HepG2 (cell line): ENCODE data around the gene GRID1. TPM values are rescaled to one million over a fixed set of nuclear protein-coding genes. Genes with fewer than 3 reads are reported as not detected.

Source experiments
- DR1 ChIP-seq: sonication (generic); formaldehyde crosslinking; IDR thresholded peaks from 2 replicates; pipeline ENCODE4 v1.8.0; 2021; ENCODE audit warnings: mild to moderate bottlenecking, missing genetic modification reagents, inconsistent platforms
- ETV6 ChIP-seq: sonication (generic); formaldehyde crosslinking; conservative IDR thresholded peaks from 2 replicates; pipeline ENCODE4 v1.4.0; 2020; ENCODE audit warnings: missing genetic modification reagents
- GTF3A ChIP-seq: sonication (generic); formaldehyde crosslinking; conservative IDR thresholded peaks from 2 replicates; pipeline ENCODE4 v1.4.0; 2020; ENCODE audit warnings: mild to moderate bottlenecking, missing genetic modification reagents
- HOXA5 ChIP-seq: sonication (generic); formaldehyde crosslinking; IDR thresholded peaks from 2 replicates; pipeline ENCODE4 v1.4.0; 2020; ENCODE audit warnings: missing genetic modification reagents
- MED13 ChIP-seq: sonication (generic); formaldehyde crosslinking; IDR thresholded peaks from 2 replicates; pipeline ENCODE4 v1.5.0; 2020; ENCODE audit warnings: missing genetic modification reagents
- NFYC ChIP-seq: IDR thresholded peaks from 2 replicates; pipeline ENCODE4 v1.6.1; 2016; ENCODE audit warnings: missing genetic modification reagents, missing compliant biosample characterization
- PRDM15 ChIP-seq: sonication (generic); formaldehyde crosslinking; IDR thresholded peaks from 2 replicates; pipeline ENCODE4 v1.4.0; 2020; ENCODE audit warnings: missing genetic modification reagents
- TEF ChIP-seq: sonication (generic); formaldehyde crosslinking; IDR thresholded peaks from 2 replicates; pipeline ENCODE4 v1.5.0; 2020; ENCODE audit warnings: missing genetic modification reagents
- ZFP82 ChIP-seq: sonication (generic); formaldehyde crosslinking; IDR thresholded peaks from 2 replicates; pipeline ENCODE4 v1.5.1; 2020; ENCODE audit warnings: mild to moderate bottlenecking, missing genetic modification reagents, borderline replicate concordance
- ZFP90 ChIP-seq: sonication (generic); formaldehyde crosslinking; IDR thresholded peaks from 2 replicates; pipeline ENCODE4 v1.8.0; 2022; ENCODE audit warnings: missing genetic modification reagents, mild to moderate bottlenecking, inconsistent platforms, borderline replicate concordance
- ZNF589 ChIP-seq: sonication (generic); formaldehyde crosslinking; conservative IDR thresholded peaks from 2 replicates; pipeline ENCODE4 v1.8.0; 2022; ENCODE audit warnings: mild to moderate bottlenecking, moderate library complexity, missing genetic modification reagents
- ZNF777 ChIP-seq: sonication (generic); formaldehyde crosslinking; IDR thresholded peaks from 2 replicates; pipeline ENCODE4 v1.4.0; 2020; ENCODE audit warnings: missing genetic modification reagents
- ZNF800 ChIP-seq: sonication (generic); formaldehyde crosslinking; IDR thresholded peaks from 2 replicates; pipeline ENCODE4 v1.4.0; 2020; ENCODE audit warnings: missing genetic modification reagents
- ZNF879 ChIP-seq: sonication (generic); formaldehyde crosslinking; IDR thresholded peaks from 2 replicates; pipeline ENCODE4 v1.8.1; 2023; ENCODE audit warnings: missing genetic modification reagents
- ZSCAN21 ChIP-seq: sonication (generic); formaldehyde crosslinking; IDR thresholded peaks from 2 replicates; pipeline ENCODE4 v1.8.0; 2022; ENCODE audit warnings: mild to moderate bottlenecking, missing genetic modification reagents, moderate library complexity, borderline replicate concordance
- ZSCAN22 ChIP-seq: sonication (generic); formaldehyde crosslinking; IDR thresholded peaks from 2 replicates; pipeline ENCODE4 v1.4.0; 2020; ENCODE audit warnings: mild to moderate bottlenecking, missing genetic modification reagents
- polyA plus RNA-seq, 8 experiments: library from polyadenylated mRNA; depleted of rRNA in 3 of 8; stranded (reverse) in 7 of 8; unstranded in 1 of 8; fragments of >200 nt; fragmentation: Illumina TruSeq in 4 of 8; extraction: Trizol in 4 of 8; gene quantifications; 2 replicates each; pipeline versions ENCODE4 v1.2.1 to v1.2.3, GENCODE V29; 2011 to 2016; ENCODE audit warnings: low read depth in 4 of 8, missing spikeins in 1 of 8, mixed read lengths in 1 of 8; ENCODE audit not compliant: insufficient read depth in 1 of 8
- total RNA-seq, 5 experiments: library from RNA; depleted of rRNA; stranded (reverse); fragments of >200 nt; fragmentation: Illumina TruSeq; extraction: Trizol; gene quantifications; 2 replicates each; pipeline ENCODE4 v1.2.3, GENCODE V29; 2016; ENCODE audit warnings: low read depth in 1 of 5
- TF ChIP-seq, protein P1 (sequence below): IDR thresholded peaks from 2 replicates; pipeline ENCODE4 v1.6.1; 2016
- TF ChIP-seq, protein P2 (sequence below): sonication (generic); formaldehyde crosslinking; IDR thresholded peaks from 2 replicates; pipeline ENCODE4 v1.5.1; 2020; ENCODE audit warnings: mild to moderate bottlenecking, missing genetic modification reagents, borderline replicate concordance

Gene GRID1
- total and polyA plus RNA-seq, 2 of the 13 experiments (the other 11 are each of a cell fraction or from before 2014, with no cell fraction given): 0.05 TPM; not detected in 1

DNA sequence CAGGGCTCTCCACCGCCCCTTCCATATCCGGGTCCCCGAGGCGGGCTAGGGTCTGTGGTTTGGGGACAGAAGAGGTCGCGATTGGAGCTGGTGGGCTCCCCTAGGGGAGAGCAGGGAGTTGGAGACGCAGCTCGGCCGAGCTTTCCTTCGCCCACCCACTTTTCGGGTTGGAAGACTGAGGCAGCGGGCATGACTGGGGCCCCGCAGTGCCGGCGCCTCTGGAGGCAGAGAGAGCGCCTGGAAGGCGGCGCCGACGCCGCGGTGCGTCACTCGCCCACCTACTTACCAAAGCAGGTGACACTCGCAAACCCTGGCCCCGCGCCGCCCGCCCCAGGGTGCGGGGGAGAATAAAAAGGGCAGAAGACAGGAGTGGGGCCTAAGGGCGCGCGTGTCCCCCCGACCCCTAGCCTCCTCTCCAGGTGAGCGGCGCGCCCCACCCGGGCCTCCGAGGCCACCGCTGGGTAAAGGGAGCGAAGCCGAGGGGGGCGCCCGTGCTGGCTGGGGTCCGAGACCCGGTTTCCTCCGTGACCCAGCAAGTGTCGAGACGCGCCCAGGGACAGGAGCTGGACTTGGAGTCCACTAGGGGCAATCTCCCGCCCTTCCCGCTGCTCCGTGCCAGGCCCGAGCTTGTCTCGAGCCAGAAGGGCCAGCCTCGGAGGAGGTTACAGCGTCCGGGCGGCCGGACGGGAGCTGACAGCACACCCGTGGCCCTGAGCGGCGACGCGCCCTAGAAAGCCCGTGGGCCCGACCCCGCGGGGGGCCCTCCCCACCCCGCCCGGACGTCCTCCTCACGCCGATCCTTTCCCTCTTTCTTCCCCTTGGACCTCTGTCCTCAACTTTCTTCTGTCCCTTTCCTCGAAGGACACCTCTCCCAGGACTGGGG is 34.4 kb upstream of the GRID1 start (continued):
- peak; percentile 35; the same call in 1 of the 2 replicates for TF ChIP-seq ZFP90 (CRISPR knock-in tag)
- TF ChIP-seq ZSCAN22 (CRISPR knock-in tag): no peak
- TF ChIP-seq ZNF777 (CRISPR knock-in tag): peak; percentile 59; the same call in 1 of the 2 replicates
- TF ChIP-seq ZSCAN21 (CRISPR knock-in tag): no peak
- 0 out of 2 replicates have a peak, but pooled peaks have one; percentile 43 for TF ChIP-seq ZNF800 (CRISPR knock-in tag)
- no peak for TF ChIP-seq NFYC (CRISPR knock-in tag)
- no peak for TF ChIP-seq TEF (CRISPR knock-in tag)
- TF ChIP-seq ETV6 (CRISPR knock-in tag): no peak
- TF ChIP-seq PRDM15 (CRISPR knock-in tag): peak; percentile 65; the same call in 1 of the 2 replicates
- 0 out of 2 replicates have a peak, but pooled peaks have one; percentile 48 for TF ChIP-seq MED13 (CRISPR knock-in tag)
- TF ChIP-seq, protein P1, sequence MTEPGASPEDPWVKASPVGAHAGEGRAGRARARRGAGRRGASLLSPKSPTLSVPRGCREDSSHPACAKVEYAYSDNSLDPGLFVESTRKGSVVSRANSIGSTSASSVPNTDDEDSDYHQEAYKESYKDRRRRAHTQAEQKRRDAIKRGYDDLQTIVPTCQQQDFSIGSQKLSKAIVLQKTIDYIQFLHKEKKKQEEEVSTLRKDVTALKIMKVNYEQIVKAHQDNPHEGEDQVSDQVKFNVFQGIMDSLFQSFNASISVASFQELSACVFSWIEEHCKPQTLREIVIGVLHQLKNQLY (CRISPR knock-in tag): 0 out of 2 replicates have a peak, but pooled peaks have one; percentile 32
- TF ChIP-seq ZFP82: 0 out of 2 replicates have a peak, but pooled peaks have one; percentile 19
- 0 out of 2 replicates have a peak, but pooled peaks have one; percentile 28 for TF ChIP-seq GTF3A
- 0 out of 2 replicates have a peak, but pooled peaks have one; percentile 15 for TF ChIP-seq DR1 (CRISPR knock-in tag)
- 0 out of 2 replicates have a peak, but pooled peaks have one; percentile 30 for TF ChIP-seq HOXA5 (CRISPR knock-in tag)
- TF ChIP-seq ZNF879: 0 out of 2 replicates have a peak, but pooled peaks have one; percentile 47
- 0 out of 2 replicates have a peak, but pooled peaks have one; percentile 15 for TF ChIP-seq ZNF589 (CRISPR knock-in tag)
- TF ChIP-seq, protein P2, sequence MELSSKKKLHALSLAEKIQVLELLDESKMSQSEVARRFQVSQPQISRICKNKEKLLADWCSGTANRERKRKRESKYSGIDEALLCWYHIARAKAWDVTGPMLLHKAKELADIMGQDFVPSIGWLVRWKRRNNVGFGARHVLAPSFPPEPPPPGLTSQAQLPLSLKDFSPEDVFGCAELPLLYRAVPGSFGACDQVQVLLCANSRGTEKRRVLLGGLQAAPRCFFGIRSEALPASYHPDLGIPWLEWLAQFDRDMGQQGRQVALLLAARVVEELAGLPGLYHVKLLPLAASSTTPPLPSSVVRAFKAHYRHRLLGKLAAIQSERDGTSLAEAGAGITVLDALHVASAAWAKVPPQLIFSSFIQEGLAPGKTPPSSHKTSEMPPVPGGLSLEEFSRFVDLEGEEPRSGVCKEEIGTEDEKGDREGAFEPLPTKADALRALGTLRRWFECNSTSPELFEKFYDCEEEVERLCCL (CRISPR knock-in tag): no peak
